GM21825 (cell line): Measurements from ENCODE around the gene BCL10.

ENCODE experiments used
- ATAC-seq: cut with Tn5 transposase; IDR thresholded peaks from one replicate; pipeline ENCODE4 v1.9.1; 2021; ENCODE audit warnings: mild to moderate bottlenecking, moderate library complexity; ENCODE audit not compliant: unreplicated experiment

BCL10 gene

DNA sequence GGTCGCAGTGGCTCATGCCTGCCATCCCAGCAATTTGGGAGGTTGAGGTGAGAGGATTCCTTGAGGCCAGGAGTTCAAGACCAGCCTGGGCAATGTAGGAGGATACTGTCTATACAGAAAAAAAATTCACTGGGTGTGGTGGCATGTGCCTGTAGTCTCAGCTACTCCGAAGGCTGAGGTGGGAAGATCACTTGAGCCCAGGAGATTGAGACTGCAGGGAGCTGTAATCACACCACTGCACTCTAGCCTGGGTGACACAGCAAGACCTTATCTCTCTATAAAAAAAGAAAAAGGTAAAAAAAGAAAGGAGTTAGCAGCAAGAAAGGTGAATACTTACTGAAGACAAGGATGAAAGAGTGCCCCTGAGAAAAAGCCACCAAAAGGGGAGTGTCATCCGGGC is 23.7 kb upstream of the BCL10 start:
- ATAC-seq: no peak

GRCh38 chr1:85297855-85298629 is 21.6 kb upstream of the BCL10 start:
- peak; percentile 95 for ATAC-seq

DNA sequence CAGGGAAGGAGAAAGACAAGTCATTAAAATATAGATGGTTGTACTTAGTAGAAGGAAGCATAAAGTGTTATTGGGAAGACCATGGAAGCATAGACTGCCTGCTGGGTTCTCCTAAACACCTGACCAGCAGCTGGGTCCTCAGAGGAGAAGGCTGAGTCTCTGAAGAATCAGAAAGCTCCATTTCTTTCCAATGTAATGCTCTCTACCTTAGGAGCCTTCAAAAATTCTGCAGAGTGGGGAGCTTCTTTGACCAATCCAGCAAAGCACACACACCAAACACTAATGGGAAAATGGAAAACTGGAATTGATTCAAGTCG is 21.1 kb upstream of the BCL10 start:
- no peak for ATAC-seq

GRCh38 chr1:85296980-85297379 is 20.5 kb upstream of the BCL10 start:
- ATAC-seq: no peak

DNA sequence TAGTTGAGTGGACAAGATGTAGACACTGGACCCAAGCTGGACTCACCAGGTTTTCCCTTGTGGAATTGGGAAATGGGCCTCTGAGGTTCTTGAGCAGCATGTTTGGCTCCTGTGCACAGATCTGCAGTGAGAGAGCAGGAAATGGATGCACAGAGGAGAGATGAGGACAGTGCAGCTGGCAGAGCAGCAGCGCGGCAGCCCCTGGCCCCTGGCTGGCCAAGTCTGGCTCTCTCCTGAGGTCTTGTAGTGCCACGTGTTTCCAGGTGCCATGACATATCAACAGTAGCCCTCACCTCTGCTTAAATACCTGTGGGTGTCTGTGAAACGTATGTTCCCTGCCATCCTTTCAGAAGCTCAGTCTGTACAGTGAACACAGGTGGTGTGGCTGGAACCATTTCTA is 19.2 kb upstream of the BCL10 start:
- no peak for ATAC-seq

DNA sequence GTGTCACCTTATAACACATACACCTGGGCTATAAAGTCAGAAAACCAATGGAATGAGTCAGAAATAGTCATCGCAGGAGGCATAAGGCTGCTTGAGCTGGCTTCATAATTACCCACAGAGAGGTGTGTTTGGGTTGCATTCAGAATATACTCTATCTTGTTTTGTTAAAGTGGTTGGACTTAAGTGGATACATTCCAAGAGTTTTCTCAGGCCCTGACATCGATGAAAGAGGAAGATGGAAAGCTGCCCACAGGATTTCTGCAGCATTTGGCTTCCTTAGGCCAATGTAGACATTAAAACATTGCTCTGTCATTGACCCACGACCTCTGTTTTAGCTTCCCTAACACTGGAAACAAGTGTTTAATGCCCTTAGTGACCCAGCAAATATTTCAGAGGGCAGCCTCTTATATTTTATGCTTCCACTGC is 18.6 kb upstream of the BCL10 start:
- no peak for ATAC-seq

GRCh38 chr1:85290826-85291225 is 14.4 kb upstream of the BCL10 start:
- no peak for ATAC-seq

DNA sequence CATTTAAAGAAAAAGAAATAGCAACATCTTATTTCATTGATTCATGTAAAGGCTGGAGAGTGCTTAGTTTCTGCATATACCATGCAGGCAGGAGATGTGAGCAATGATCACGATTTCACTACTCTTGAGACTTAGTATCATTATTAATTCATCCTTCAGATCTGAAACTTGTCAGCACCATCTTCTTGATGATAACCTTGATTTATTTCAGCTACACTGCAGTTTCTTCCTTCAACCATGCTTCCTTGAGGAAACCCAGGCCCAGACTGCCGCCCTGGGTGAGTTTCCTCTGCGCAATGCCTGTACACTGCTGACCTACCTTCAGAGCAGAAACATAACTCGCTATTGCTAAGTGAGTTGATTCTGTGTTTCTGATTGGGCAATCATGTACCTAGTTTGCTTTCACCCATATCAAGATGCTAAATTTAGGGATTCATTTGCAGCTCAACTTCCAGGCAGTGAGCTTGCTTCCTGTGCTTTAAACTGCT is 13.5 kb upstream of the BCL10 start:
- ATAC-seq: no peak

- no peak for ATAC-seq
Measured at GRCh38 chr1:85289207-85289847, 12.9 kb upstream of the BCL10 start.

GRCh38 chr1:85284202-85284601 is 7.8 kb upstream of the BCL10 start:
- ATAC-seq: no peak

DNA sequence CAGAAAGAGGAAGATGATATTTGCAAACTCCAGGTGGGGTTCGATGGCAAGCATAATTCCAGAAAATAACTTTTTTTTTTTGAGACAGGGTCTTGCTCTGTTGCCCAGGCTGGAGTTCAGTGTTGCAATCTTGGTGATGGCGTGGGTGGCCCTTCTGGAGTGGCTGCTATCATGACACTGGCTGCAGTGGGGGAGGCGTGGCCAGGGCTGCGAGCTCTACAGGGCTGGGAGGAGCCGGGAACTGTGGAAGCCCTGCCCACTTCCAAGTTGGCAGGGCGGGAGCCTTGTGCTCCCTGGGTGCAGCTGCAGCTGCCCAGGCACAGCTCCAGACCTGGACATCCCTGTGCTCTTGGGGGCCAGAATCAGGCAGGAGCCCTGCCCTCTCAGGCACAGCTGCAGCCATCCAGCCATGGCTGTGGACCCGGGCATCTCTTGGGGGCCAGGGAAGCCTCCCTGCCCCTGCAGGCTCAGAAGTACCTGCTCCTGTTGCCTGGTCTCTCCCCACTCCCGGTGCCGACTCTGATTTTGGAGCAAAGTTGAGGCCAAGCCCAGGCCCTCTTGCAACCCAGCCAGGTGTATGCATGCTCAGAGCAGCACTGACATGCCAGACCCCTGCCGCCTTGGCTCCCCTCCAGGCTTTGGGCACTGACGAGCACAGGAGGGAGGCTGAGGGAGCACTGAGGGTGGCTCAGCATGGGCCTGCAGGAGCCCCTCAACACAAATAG is 7.2 kb upstream of the BCL10 start:
- no peak for ATAC-seq

DNA sequence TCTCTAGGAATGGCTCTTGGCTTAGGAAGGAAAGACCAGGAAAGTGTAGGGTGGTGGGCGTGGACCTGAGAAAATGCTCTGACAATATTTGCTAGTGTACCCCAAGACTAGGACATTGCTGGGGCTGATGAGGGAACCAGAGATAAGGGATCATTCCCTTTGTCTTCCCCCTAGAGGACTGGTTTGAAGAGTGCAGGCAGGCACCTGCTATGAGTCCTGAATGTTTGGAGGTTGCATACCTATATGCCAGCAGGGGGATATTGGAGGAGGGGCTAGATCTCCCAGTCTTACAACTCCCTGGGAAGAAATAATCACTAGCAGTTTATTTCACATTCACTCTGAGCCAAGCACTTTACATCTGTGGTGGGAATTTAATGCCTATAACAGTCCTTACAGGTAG is 6.0 kb upstream of the BCL10 start:
- no peak for ATAC-seq

- no peak for ATAC-seq
Measured at GRCh38 chr1:85280636-85281035, 4.2 kb upstream of the BCL10 start.

- no peak for ATAC-seq
Measured at GRCh38 chr1:85279458-85280080, 3.1 kb upstream of the BCL10 start.

GRCh38 chr1:85278853-85279314 is 2.5 kb upstream of the BCL10 start:
- ATAC-seq: no peak

DNA sequence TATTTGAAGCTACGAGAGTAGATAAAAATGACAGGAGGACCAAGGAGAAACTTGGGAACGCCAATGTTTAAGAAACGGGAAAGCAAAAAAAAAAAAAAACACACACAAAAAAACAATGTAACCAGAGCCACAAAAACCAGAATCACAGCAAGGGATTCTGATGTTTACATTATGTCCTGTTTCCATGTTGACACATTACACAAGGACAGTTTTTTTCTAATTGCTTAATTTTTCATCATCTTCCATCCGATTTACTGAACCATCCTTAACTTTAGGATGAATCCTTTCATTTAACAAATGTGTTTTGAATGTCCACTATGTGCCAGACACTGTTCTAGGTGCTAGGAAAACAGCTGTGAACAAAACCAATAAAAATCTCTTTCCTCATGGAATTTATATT is 1.4 kb upstream of the BCL10 start:
- no peak for ATAC-seq

- ATAC-seq: no peak
Measured at GRCh38 chr1:85276978-85277639, 677 bp upstream of the BCL10 start.

DNA sequence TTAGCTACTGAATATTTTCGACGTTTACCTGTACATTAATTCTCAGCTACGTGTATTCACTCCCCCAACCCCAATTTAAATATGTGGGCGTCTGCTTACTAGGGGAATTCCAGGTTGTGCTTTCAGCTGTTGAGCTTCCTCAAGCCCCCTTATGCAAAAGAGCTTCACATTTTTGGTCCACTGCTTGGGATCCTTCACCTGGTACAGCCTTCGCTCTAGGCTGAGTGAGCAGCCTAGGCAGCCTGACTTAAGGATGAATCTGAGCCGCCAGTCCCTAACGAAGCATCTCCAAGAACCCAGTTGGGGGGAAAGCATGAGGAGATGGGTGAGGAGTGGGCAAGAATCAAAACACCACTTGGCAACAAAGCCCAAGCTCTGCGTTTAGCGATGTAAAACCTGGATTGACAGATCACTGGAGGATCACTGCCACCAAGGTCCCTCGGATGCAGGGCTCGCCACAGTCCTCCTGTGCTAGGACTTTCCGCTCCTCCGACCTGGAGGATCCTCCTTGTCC is 674 bp downstream of the BCL10 start:
- peak; percentile 15 for ATAC-seq

DNA sequence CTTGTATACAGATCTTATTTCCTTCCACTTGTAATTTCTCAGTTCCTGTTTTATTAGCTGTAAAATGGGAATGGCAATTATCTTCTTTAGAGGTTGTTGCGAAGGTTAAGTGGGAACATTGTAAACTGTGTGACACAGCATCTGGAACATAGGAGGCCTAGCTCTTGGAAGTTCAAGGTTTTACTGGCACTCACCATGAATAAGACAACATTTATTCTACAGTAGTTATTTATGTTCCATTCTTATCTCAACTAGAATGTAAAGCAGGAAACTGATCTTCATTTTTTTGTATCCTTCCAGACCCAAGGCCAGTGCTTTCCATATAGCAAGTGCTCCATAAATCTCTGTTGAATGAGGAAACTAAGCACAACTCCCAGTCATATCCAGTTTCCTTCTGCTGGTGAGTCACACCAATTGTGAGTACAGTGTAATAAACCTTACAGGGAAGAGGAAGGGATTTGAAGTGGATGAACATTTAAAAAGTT is 1.4 kb downstream of the BCL10 start:
- ATAC-seq: no peak

- no peak for ATAC-seq
Measured at GRCh38 chr1:85273397-85273796, 3.0 kb downstream of the BCL10 start.
